ENCODE results near the gene SEPHS1.
A peak's percentile ranks its signal among the peaks of the same experiment; 100 is the strongest.

The SEPHS1 gene

DNA sequence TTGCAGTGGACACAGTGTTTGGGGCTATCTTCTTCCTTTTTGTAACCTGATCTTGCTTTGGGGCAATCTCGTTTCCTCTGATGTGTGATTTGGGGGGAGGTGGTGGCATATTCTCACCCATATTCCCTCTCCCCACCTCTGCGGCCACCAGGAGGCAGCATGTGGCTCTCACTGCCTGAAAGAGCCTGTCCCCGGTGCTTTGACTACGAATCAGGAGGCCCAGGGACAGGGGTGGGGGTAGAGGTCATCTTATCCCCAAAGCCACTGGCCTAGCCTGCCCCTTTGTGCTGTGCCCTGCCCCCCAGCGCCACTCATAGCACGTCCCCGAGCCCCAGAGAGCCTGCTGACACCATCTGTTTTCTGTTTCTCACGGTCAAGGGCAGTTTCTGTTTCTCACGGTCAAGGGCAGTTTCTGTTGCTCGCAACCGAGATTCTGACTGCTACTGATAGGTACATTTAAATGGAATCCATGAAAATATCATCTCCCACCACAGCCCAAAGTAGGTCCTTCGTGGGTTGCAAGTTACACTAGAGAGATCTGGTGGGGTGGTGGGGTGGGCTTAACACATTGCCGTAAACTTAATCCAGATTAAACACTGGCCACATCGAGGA lies 76.4 kb downstream of the SEPHS1 start:
- H3K27ac ChIP-seq (ENCODE audit: low read length), result peak overlapping the region; percentile 5
- H3K9ac ChIP-seq (ENCODE audit: low read depth, low read length), result peak overlapping the region; percentile 25; the same call in 1 of the 2 replicates
- no peak overlapping the region for H3K4me3 ChIP-seq (ENCODE audit: low read length)
- H3K36me3 ChIP-seq (ENCODE audit: insufficient read depth, low read depth, low read length), result no peaks in the 10 kb centered on the region
- H3K4me1 ChIP-seq (ENCODE audit: insufficient read depth, low read length), result peaks cover 18% of the 10 kb centered on the region; the same call in 1 of the 2 replicates
- H3K27me3 ChIP-seq (ENCODE audit: insufficient read depth, low read length), result no peaks in the 10 kb centered on the region
- no peaks in the 10 kb centered on the region for H3K9me3 ChIP-seq (ENCODE audit: insufficient read depth, low read depth, low read length)

- no peak overlapping the region for H3K27ac ChIP-seq (ENCODE audit: low read length)
- no peak overlapping the region for H3K4me3 ChIP-seq (ENCODE audit: low read length)
- no peaks in the 10 kb centered on the region for H3K9me3 ChIP-seq (ENCODE audit: insufficient read depth, low read depth, low read length)
- peaks cover 18% of the 10 kb centered on the region; the same call in 1 of the 2 replicates for H3K4me1 ChIP-seq (ENCODE audit: insufficient read depth, low read length)
- H3K36me3 ChIP-seq (ENCODE audit: insufficient read depth, low read depth, low read length), result no peaks in the 10 kb centered on the region
- H3K9ac ChIP-seq (ENCODE audit: low read depth, low read length), result no peak overlapping the region
- no peaks in the 10 kb centered on the region for H3K27me3 ChIP-seq (ENCODE audit: insufficient read depth, low read length)
Observed at GRCh38 chr10:13270877-13271551, 77.1 kb downstream of the SEPHS1 start.

DNA sequence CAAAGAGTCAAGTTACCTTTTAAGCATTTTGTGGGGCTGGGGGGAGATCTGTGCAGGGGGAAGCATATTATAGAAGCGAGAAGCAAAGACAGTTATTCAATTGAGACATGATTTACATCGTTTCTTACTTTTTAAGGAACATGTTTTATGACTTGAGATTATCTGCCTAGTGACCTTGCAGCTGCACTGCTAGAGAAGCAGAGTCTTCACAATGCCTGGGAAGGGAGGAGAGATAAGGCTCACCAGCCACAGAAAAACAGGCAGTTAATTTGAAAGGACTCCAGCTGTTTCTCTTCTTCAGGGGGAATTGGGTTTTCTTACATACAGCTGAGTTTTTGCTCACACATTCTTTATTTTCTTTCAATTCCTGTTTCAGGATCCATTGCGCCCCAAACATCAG lies 79.3 kb downstream of the SEPHS1 start:
- H3K9me3 ChIP-seq (ENCODE audit: insufficient read depth, low read depth, low read length), result no peaks in the 10 kb centered on the region
- H3K36me3 ChIP-seq (ENCODE audit: insufficient read depth, low read depth, low read length), result no peaks in the 10 kb centered on the region
- no peak overlapping the region for H3K27ac ChIP-seq (ENCODE audit: low read length)
- no peak overlapping the region for H3K4me3 ChIP-seq (ENCODE audit: low read length)
- H3K9ac ChIP-seq (ENCODE audit: low read depth, low read length), result no peak overlapping the region
- no peaks in the 10 kb centered on the region for H3K27me3 ChIP-seq (ENCODE audit: insufficient read depth, low read length)
- H3K4me1 ChIP-seq (ENCODE audit: insufficient read depth, low read length), result peaks cover 18% of the 10 kb centered on the region; the same call in 1 of the 2 replicates

- H3K4me1 ChIP-seq (ENCODE audit: insufficient read depth, low read length), result peaks cover 18% of the 10 kb centered on the region; the same call in 1 of the 2 replicates
- no peak overlapping the region for H3K4me3 ChIP-seq (ENCODE audit: low read length)
- no peaks in the 10 kb centered on the region for H3K36me3 ChIP-seq (ENCODE audit: insufficient read depth, low read depth, low read length)
- H3K9ac ChIP-seq (ENCODE audit: low read depth, low read length), result no peak overlapping the region
- H3K27ac ChIP-seq (ENCODE audit: low read length), result no peak overlapping the region
- H3K9me3 ChIP-seq (ENCODE audit: insufficient read depth, low read depth, low read length), result no peaks in the 10 kb centered on the region
- no peaks in the 10 kb centered on the region for H3K27me3 ChIP-seq (ENCODE audit: insufficient read depth, low read length)
Observed at GRCh38 chr10:13268310-13268709, 79.8 kb downstream of the SEPHS1 start.

Measured in iPS-20b (cell line).